Esophagus squamous epithelium (tissue), 4 donors: ENCODE measurements around the gene ARVCF.

Source experiments
- POLR2A ChIP-seq, 4 donors: fragments of 450-650 bp; IDR thresholded peaks; one replicate each; pipeline ENCODE4 v1.6.1; 2017; ENCODE audit warnings: antibody characterized with exemption in 4 of 4, mild to moderate bottlenecking in 4 of 4, moderate library complexity in 3 of 4
- TF ChIP-seq, protein P1 (sequence below), 6 experiments: fragments of 450-650 bp in 4 of 6; fragments of 200-600 bp in 2 of 6; sonication (generic) in 2 of 6; IDR thresholded peaks; one replicate each; pipeline ENCODE4 v1.5.1; 2016 to 2019; ENCODE audit warnings: antibody characterized with exemption in 6 of 6, mild to moderate bottlenecking in 4 of 6, moderate library complexity in 4 of 6

DNA sequence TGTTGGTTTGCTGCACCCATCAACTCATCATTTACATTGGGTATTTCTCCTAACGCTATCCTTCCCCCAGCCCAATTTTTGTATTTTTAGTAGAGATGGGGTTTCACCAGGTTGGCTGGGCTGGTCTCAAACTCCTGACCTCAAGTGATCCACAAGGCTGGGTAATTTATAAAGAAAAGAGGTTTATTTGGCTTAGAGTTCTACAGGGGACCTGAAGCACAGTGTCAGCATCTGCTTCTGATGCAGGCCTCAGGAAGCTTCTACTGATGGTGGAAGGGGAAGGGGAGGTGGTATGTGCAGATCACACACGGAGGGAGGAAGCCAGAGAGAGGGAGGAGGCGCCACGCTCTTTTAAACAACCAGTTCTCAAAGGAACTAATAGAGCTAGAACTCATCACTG lies 30.1 kb upstream of the ARVCF start:
- TF ChIP-seq, protein P1, sequence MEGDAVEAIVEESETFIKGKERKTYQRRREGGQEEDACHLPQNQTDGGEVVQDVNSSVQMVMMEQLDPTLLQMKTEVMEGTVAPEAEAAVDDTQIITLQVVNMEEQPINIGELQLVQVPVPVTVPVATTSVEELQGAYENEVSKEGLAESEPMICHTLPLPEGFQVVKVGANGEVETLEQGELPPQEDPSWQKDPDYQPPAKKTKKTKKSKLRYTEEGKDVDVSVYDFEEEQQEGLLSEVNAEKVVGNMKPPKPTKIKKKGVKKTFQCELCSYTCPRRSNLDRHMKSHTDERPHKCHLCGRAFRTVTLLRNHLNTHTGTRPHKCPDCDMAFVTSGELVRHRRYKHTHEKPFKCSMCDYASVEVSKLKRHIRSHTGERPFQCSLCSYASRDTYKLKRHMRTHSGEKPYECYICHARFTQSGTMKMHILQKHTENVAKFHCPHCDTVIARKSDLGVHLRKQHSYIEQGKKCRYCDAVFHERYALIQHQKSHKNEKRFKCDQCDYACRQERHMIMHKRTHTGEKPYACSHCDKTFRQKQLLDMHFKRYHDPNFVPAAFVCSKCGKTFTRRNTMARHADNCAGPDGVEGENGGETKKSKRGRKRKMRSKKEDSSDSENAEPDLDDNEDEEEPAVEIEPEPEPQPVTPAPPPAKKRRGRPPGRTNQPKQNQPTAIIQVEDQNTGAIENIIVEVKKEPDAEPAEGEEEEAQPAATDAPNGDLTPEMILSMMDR (IDR thresholded peaks at IDR 0.05) = no peak
- TF ChIP-seq POLR2A (IDR thresholded peaks at IDR 0.05) = no peak
